Ammon's horn (tissue), 1 donor: ENCODE measurements around the gene EP300.
"Not testable (repeated sequence)": the region's sequence is repeated elsewhere in the genome, so short reads cannot be mapped to it uniquely, and the experiment has no call there.

Source experiments
- DNase-seq: peaks from one replicate; pipeline ENCODE4 v3.0.0-alpha.2; 2016; ENCODE audit warnings: low spot score

EP300 gene

DNA sequence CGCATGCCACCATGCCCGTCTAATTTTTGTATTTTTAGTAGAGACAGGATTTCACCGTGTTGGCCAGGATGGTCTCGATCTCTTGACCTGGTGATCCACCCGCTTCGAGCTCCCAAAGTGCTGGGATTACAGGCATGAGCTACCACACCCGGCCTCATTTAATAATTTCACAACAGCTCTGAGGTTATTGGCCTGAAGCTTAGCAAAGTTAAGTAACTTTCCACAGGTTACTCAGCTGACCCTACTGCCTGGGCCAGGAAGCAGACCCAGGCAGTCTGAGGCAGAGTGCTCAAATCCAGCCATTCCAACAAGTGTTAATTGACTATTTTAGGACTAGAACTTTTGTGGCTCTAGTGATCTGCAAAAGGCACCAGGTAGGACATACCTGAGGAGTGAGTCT is 60.5 kb downstream of the EP300 start:
- no peak for DNase-seq

DNA sequence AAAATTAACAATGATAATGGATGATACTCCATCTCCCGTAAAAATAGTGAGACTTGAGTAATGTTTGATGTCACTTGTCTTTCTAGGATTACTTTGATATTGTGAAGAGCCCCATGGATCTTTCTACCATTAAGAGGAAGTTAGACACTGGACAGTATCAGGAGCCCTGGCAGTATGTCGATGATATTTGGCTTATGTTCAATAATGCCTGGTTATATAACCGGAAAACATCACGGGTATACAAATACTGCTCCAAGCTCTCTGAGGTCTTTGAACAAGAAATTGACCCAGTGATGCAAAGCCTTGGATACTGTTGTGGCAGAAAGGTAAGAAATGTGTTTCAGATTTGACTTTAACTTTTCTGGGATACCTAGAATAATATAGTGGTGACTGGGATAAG is 64.7 kb downstream of the EP300 start:
- no peak for DNase-seq

DNA sequence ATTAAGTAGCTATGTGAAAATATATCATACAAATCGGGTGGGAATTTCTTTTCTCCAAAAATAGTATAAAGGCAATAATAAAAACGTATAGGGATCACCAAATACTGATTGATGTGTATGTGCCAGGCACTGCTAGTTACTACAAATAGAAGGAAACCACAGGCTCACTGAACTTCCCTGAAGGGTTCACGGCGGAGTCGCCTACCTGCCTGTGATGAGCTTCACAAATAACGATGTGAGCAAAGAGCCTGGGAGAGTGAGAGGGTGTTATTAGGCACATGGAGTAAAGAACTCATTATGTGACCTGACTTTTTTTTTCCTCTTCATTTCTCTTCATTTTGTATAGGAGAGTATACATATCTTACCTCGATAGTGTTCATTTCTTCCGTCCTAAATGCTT is 76.8 kb downstream of the EP300 start:
- no peak for DNase-seq

DNA sequence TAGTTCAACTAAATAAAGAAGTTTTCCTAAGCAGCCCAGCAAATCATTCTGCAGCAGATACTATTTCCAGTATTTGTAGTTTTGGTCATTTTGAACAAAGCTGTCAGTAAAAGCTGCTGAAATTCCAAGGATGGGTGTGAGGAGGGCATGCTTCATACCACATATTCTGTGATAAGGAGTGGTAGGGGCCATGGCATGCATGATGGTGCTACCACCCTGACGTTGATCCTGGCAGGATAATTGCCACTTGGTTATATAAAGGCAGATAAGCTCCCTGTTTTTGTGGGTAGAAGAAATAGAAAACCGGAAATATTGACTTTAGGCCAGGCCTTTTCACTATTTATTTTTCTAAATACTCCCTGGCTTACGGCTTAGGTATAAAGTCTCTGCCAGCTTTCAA is 79.6 kb downstream of the EP300 start:
- no peak for DNase-seq

DNA sequence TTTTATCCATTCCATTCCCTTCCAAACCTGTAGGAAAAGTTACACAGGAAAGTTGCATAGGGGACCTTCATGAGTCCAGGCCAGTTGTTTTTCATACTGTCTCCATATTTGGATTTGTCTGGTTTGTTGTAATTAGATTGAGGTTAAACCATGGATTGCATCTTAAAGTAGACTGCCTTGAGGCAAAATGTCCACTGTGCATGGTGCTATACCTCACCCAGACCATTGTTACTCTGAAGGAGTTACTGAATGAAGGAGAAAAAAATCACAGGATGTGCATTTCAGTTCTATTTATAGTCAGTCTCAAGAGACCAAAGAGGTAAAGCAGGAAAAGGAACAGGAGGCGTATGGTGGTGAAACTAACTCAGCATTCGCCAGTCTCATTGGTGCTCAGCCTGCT is 83.2 kb downstream of the EP300 start:
- DNase-seq, result no peak

DNA sequence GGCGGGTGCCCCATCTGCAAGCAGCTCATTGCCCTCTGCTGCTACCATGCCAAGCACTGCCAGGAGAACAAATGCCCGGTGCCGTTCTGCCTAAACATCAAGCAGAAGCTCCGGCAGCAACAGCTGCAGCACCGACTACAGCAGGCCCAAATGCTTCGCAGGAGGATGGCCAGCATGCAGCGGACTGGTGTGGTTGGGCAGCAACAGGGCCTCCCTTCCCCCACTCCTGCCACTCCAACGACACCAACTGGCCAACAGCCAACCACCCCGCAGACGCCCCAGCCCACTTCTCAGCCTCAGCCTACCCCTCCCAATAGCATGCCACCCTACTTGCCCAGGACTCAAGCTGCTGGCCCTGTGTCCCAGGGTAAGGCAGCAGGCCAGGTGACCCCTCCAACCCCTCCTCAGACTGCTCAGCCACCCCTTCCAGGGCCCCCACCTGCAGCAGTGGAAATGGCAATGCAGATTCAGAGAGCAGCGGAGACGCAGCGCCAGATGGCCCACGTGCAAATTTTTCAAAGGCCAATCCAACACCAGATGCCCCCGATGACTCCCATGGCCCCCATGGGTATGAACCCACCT is 84.7 kb downstream of the EP300 start:
- no peak for DNase-seq

DNA sequence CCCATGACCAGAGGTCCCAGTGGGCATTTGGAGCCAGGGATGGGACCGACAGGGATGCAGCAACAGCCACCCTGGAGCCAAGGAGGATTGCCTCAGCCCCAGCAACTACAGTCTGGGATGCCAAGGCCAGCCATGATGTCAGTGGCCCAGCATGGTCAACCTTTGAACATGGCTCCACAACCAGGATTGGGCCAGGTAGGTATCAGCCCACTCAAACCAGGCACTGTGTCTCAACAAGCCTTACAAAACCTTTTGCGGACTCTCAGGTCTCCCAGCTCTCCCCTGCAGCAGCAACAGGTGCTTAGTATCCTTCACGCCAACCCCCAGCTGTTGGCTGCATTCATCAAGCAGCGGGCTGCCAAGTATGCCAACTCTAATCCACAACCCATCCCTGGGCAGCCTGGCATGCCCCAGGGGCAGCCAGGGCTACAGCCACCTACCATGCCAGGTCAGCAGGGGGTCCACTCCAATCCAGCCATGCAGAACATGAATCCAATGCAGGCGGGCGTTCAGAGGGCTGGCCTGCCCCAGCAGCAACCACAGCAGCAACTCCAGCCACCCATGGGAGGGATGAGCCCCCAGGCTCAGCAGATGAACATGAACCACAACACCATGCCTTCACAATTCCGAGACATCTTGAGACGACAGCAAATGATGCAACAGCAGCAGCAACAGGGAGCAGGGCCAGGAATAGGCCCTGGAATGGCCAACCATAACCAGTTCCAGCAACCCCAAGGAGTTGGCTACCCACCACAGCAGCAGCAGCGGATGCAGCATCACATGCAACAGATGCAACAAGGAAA is 85.4 kb downstream of the EP300 start:
- no peak for DNase-seq

DNA sequence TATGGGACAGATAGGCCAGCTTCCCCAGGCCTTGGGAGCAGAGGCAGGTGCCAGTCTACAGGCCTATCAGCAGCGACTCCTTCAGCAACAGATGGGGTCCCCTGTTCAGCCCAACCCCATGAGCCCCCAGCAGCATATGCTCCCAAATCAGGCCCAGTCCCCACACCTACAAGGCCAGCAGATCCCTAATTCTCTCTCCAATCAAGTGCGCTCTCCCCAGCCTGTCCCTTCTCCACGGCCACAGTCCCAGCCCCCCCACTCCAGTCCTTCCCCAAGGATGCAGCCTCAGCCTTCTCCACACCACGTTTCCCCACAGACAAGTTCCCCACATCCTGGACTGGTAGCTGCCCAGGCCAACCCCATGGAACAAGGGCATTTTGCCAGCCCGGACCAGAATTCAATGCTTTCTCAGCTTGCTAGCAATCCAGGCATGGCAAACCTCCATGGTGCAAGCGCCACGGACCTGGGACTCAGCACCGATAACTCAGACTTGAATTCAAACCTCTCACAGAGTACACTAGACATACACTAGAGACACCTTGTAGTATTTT is 86.1 kb downstream of the EP300 start:
- peak; percentile 72 for DNase-seq

DNA sequence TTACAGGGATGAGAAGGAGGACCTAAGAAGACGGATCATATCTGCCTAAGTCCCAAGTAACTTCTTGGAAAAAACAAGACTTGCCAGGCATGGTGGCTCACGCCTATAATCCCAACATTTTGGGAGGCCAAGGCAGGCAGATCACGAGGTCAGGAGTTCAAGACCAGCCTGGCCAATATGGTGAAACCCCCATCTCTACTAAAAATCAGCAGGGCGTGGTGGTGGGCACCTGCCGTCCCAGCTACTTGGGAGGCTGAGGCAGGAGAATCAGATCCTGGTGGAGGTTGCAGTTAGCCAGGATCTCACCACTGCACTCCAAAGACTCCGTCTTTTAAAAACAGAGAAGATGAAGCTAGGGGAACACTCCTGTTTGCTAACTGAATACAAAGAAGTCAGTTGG is 88.0 kb downstream of the EP300 start:
- not testable (repeated sequence) for DNase-seq

DNA sequence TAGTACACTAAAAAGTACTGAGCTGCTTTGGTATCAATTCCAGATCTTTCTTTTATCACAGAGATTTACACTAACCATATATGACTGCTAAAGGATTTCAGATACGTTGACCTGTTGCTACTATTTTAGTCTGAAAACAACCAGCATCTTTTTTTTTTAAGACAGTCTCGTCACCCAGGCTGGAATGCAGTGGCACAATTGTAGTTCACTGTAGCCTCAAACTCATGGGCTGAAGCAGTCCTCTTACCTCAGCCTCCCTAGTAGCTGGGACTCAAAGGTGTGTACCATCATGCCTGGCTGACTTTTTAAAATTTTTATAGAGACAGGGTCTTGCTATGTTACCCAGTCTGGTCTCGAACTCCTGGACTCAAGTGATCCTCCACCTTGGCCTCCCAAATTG is 88.5 kb downstream of the EP300 start:
- no peak for DNase-seq

DNA sequence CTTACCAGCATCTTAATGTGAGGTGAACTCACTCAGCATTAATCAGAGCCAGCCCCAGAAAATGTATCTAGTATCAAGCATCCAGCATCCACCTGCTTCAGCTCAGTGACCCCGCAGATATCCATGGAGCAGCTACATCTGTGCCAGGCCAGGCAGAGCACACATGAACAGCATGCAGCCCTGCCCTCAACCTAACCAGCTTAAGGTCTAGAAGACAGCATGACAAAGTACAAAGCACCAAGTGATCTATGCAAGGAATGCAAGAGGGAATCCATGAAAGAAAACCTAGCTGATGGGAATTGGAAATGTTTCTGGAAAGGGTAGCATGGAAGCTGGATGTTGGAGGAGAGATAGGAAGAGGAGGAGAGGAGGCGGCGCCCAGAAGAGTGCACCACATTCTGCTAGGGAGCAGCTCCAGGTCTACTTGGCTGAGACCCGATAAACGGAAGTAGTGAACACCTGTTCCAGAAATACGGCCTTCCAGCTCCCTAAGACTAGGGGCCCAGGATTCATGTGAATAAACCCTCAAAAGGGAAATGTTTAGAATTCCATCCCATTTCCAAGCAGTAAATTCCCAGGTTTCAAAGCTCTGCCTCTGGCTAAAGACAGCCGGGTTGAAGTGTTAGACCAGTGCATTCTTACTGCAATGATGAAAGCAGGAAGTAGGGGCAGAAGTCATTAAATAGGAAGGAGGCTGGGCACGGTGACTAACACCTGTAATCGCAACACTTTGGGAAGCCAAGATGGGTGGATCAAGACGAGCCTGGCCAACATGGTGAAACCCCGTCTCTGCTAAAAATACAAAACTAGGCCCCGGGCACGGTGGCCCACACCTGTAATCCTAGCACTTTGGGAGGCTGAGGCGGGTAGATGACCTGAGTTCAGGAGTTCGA is 89.2 kb downstream of the EP300 start:
- DNase-seq, result no peak

DNA sequence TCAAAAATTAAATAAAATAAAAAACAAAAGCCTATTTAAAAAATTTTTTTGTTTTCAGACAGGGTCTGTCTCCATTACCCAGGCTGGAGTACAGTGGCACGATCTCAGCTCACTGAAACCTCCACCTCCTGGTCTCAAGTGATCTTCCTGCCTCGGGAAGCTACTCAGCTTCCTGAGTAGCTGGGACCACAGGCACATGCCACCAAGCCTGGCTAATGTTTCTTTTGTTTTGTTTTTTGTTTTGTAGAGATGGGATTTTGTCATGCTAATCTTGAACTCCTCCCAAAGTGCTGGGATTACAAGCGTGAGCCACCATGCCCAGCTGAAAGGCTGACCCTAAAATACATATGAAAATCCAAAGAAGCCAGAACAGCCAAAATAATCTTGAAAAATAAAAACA is 92.3 kb downstream of the EP300 start:
- DNase-seq, result no peak

DNA sequence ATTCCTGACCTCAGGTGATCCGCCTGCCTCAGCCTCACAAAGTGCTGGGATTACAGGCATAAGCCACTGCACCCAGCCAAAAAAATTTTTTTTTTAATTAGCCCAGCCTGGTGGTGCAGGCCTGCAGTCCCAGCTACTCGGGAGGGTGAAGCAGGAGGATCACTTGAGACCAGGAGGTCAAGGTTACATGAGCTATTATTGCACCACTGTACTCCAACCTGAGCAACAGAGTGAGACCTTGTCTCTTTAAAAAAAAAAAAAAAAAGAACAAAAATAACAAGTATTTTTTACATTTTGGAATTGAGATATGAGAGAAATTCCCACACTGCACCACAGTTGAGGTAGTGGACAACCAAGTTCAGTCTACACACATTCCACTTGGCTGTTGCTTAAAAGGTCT is 99.1 kb downstream of the EP300 start:
- no peak for DNase-seq

DNA sequence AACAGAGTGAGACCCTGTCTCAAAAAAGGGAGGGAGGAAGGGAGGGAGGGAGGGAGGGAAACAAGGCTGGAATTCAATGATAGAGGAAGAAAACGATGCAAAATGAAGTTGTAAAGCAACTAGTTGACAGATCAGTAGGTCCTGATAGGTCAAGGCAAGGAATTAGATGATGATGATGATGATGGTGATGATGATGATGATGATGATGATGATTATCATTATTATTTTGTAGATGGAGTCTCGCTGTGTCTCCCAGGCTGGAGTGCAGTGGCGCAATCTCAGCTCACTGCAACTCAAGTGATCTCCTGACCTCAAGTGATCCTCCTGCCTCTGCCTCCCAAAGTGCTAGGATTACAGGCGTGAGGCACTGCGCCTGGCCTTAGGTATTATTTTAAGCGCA is 101.4 kb downstream of the EP300 start:
- no peak for DNase-seq

DNA sequence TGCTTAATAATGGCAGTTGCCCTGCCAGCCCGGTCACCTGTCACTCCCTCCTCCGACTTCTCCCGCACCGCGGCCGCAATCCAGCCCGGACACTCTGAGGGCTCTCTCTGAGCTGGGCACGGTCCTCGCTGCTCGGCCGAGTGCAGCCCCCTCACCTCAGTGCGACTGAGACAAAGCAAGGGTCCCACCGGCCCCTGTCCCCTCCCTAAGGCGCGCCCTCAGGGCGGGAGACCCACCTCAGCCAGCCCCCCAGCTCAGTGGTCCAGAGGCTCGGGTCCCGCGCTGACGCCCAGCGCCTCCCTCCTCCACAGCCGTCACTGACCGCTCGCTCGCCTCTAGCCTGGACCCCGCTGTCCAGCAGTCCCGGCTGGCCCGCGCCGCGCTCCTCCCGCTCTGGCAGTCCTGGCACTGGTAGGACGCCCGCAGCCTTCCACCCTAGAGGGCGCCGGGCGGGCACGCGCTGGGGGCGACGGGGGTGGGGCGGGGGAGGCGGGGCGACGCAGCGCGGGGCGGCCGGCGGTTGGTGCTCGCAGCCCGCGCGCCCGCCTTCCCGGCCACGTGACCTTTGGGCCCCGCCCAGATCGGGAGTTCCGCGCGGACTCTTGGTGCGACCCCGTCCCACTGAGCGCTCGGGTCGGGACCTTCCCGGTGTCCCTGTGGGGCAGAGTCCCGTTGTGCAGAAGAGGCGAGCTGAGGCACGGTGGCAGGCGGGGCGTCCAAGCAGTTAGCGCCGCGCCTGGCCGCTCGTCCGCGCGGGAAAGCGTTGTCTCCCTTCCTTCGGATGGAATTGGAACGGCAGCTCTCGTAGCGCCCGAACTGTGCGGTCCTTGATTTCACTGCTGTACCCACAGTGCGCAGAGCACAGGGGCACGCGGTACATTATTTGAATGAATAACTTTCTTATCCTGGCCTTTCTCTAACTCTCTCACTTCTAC is 104.9 kb downstream of the EP300 start:
- DNase-seq, result peak; percentile 86

DNA sequence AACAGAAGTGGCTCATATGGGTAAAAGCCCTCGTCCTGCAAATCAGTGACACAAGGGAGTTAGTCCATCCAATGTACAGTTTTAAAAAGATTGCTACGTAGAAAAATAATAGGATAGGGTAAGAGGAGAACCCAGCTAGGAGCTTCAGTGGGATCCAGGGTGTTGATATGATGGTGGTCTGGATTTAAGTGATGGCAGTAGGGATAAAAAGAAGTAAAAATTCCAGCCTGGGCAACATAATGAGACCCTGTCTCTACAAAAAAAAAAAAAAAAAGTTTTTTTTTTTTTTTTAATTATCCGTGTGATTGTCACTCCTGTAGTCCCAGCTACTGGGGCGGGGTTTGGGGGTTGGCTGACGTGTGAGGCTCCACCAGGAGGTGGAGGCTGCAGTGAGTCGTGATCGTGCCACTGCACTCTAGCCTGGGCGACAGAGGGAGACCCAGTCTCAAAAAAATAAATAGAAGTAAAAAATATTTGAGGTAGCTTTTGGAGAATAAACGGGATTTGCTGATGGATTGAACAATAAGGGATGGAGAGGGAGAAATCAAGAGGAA is 105.7 kb downstream of the EP300 start:
- peak; percentile 47 for DNase-seq

DNA sequence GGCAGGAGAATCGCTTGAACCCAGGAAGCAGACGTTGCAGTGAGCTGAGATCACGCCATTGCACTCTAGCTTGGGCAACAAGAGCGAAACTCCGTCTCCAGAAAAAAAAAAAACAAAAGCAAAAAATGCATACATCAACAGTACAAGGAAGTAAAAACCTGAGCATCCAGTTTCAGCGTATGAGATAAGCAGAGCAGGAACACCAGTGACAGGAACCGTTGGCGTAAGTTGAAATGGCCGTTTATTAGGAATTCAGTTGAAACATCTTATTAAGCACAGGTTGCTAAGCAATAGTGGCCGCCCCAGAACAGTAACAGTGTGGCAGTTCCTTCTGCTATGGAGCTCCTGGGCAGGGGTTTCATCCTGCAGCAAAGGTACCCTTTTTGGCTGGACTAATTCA is 108.7 kb downstream of the EP300 start:
- no peak for DNase-seq

DNA sequence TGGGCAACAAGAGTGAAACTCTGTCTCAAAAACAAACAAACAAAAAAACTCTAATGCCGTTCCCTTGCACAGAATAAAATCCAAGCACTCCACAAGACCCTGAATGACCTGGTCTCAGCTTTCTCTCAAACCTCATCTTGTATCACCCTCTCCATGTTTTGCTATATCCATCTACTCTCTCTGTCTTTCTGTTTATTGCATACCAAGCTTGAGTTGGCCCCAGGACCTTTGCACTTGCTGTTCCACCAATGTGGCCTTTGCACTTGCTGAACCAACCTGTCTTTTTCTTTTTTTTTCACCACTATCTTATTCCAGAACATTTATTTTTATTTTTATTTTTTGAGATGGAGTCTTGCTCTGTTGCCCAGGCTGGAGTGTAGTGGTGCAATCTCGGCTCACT is 110.7 kb downstream of the EP300 start:
- no peak for DNase-seq

DNA sequence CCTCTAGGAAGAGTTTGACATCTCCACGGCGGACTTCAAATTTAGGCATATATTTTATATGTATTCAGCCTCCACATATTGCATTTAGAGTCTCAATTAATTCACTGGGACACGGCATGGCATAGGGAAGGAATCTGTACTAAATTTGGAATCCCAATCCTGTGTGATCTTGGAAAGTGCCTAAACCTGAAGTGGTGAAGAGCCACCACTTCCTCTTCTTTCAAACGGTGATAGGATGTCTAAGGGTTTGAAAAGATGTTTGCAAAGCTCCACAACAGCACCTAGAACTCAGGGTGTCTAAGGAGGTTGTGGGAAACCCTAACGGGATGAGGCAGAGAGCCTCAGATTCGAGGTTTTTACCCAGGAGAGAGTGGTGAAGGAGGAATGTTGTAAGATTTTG is 111.7 kb downstream of the EP300 start:
- no peak for DNase-seq

DNA sequence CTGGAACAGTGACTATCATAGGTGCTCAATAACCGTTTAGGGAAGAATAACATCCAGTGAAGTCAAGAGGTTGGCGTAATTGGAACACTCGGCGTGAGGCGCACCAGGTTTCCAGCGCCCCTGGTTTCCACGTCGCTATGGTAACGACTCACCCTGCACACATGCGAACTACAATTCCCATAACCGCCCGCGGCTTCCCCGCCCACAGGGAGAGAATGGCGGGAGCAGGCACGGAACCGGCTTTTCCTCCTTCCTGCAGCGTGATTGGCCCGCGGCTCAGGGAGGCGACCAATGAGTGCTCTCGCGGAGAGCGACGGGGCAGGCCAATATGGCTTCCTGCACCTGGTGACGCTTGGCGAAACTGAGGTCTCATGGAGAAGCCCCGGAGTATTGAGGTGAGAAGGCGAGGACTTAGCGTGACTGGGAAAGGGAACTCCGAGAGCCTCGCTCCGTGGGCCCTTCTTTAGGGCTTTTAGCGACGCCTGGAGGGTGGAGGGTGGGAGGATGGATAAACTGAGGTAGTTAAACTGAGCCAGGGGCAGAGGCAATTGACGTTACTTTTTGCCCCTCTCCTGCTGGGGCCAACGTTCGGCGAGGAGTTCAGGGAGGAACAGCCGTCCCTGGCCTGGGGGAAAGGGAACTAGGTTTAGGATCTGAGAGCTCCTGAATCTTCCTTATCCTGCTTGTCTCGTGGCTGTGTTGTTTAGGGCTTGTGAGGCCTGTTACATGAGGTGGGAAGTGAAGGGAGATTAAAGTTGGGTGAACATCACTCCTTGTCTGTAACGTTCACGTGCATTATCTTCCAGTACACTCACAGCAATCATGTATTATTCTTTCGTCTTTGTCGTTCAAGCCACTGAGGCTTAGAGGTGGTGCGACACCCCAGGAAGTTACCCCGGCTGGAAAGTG is 112.9 kb downstream of the EP300 start, which contains the start of gene L3MBTL2:
TSS of gene L3MBTL2 (plus strand) at position 321 of the 909 bp plus-strand sequence. CDS start at position 372, 51 bp downstream.
- peak; percentile 99 for DNase-seq
